ENCODE measurements around the gene DEGS1.

DEGS1 gene

DNA sequence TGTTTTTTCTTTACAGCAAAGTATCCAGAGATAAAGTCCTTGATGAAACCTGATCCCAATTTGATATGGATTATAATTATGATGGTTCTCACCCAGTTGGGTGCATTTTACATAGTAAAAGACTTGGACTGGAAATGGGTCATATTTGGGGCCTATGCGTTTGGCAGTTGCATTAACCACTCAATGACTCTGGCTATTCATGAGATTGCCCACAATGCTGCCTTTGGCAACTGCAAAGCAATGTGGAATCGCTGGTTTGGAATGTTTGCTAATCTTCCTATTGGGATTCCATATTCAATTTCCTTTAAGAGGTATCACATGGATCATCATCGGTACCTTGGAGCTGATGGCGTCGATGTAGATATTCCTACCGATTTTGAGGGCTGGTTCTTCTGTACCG, 6.5 kb downstream of the DEGS1 start:
- Histone ChIP-seq H3K4me3 (no peak overlapping the region), H3K27ac (no peak overlapping the region)
- no peak for DNase-seq (ENCODE audit: low spot score)
- TF ChIP-seq, protein P1, sequence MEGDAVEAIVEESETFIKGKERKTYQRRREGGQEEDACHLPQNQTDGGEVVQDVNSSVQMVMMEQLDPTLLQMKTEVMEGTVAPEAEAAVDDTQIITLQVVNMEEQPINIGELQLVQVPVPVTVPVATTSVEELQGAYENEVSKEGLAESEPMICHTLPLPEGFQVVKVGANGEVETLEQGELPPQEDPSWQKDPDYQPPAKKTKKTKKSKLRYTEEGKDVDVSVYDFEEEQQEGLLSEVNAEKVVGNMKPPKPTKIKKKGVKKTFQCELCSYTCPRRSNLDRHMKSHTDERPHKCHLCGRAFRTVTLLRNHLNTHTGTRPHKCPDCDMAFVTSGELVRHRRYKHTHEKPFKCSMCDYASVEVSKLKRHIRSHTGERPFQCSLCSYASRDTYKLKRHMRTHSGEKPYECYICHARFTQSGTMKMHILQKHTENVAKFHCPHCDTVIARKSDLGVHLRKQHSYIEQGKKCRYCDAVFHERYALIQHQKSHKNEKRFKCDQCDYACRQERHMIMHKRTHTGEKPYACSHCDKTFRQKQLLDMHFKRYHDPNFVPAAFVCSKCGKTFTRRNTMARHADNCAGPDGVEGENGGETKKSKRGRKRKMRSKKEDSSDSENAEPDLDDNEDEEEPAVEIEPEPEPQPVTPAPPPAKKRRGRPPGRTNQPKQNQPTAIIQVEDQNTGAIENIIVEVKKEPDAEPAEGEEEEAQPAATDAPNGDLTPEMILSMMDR (IDR thresholded peaks at IDR 0.05) = no peak

DNA sequence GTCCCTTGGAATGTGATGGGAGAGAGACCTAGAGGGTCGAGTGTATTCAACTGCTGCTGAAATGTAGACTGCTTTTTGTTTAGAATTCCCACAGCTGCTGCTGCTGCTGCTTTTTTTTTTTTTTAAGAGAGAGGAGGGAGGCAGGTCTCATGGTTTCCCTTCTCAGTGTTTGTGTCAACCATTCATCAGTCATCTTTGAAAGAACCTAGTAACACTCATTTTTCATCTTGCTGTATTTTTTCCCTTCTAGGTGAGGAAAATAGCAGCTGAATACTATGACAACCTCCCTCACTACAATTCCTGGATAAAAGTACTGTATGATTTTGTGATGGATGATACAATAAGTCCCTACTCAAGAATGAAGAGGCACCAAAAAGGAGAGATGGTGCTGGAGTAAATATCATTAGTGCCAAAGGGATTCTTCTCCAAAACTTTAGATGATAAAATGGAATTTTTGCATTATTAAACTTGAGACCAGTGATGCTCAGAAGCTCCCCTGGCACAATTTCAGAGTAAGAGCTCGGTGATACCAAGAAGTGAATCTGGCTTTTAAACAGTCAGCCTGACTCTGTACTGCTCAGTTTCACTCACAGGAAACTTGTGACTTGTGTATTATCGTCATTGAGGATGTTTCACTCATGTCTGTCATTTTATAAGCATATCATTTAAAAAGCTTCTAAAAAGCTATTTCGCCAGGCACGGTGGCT, 9.2 kb downstream of the DEGS1 start:
- DNase-seq (ENCODE audit: low spot score) = no peak
- Histone ChIP-seq H3K27ac (no peak overlapping the region), H3K4me3 (no peak overlapping the region)
- TF ChIP-seq, protein P1 (IDR thresholded peaks at IDR 0.05) = no peak

DNA sequence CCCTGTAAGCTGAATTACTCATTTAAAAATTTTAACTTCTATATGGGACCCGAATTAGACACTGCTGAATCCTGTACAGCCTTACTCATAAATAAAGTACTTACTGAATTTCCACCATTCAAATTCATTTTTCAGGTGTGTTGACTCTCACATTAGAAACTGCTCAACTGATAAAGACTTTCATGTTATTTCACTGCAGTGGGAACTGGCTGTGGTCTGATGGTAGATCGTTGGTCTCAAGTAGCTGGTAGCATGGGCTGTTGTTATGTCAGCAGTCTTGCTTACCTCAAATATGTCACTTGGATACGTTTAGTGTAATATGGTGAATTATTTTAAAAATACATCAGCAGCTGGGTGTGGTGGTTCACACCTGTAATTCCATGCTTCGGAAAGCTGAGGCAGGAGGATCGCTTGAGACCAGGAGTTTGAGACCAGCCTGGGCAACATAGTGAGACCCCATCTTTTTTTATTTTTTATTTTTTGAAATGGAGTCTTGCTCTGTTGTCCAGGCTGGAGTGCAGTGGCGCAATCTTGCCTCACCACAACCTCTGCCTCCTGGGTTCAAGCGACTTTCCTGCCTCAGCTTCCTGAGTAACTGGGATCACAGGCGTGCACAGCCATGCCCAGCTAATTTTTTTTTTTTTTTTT, 10.4 kb downstream of the DEGS1 start:
- Histone ChIP-seq H3K4me3 (no peak overlapping the region), H3K27ac (no peak overlapping the region)
- DNase-seq (ENCODE audit: low spot score) = no peak
- TF ChIP-seq, protein P1 (IDR thresholded peaks at IDR 0.05) = no peak

DNA sequence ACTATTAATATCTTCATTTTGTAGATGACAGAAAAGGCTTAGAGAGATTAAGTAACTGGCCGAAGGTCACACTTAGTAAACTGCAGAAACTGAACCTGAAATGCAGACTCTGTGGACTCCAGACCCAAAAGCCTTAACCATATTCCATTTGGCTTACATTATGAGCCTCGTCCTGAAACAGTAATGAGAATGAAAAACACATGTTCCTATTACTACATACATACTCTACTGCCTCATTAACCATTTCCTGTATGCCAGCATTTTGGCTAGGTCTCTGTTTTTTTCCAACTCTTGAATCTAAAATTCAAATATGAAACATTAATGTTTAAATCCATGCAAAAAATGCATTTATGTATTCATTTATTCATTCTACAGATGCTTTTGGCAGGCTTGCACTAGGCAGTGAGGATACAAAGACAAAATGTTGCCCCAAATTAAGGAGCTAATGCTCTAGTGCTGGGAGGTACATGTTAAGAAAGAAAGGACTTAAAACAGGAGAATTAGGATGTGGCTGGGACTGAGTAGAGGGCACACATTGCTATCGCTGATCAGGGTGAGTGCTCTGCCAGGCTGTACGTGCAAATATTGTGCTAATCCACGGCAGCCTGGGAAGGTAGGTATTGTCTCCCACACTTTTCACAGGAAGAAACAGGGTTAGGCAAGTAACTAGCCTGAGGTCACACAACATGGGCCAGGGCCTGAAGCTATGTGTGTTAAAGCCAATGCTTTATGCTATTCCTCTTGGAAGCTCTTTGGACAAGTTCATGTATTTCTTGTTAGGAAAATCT, 14.0 kb downstream of the DEGS1 start:
- TF ChIP-seq, protein P1 (IDR thresholded peaks at IDR 0.05) = no peak
- Histone ChIP-seq H3K4me3 (no peak overlapping the region), H3K27ac (no peak overlapping the region)
- no peak for DNase-seq (ENCODE audit: low spot score)

DNA sequence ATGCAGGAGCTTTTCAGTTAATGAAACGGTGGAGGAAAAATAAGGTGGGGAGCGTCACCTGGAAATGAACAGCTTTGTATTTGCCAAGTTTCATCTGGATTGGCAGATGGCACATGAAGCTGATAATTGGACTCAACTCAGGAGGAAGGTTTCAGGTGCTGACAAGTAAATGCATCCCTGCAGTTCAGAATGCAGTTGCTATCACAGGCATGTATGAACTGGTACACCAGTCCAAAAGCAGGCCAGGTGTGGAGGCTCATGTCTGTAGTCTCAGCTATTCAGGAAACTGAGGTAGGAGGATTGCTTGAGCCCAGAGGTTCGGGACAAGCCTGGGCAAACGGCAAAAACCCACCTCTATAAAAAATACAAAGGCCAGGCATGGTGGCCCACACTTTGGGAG, 15.5 kb downstream of the DEGS1 start:
- H3K4me3 ChIP-seq = no peak overlapping the region
- H3K27ac ChIP-seq = no peak overlapping the region
- TF ChIP-seq, protein P1 (IDR thresholded peaks at IDR 0.05) = no peak
- no peak for DNase-seq (ENCODE audit: low spot score)

DNA sequence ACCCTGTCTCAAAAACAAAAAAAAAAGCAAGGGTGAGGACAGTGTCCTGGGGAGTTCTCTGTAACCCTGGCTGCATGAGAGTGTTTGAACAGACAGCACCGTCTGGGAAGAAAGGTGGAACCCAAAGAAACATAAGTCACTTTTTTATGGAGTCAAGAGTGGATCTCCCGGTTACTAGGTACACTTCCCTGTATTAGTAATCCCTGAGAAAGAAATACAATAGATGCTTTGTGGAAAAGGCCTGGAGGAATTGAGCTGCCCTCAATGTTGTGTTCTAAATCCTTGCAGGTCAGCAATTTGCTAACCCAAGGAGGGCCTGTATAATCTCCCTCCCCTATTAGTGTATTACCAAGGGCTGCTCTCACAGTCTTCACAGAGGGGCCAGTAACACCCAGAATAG, 16.6 kb downstream of the DEGS1 start:
- H3K4me3 ChIP-seq = no peak overlapping the region
- DNase-seq (ENCODE audit: low spot score) = no peak
- TF ChIP-seq, protein P1 (IDR thresholded peaks at IDR 0.05) = no peak
- no peak overlapping the region for H3K27ac ChIP-seq
